ENCODE data around the gene CCP110. TPM values are rescaled to one million over a fixed set of nuclear protein-coding genes. Genes with fewer than 3 reads are reported as not detected.
A peak's percentile ranks its signal among the peaks of the same experiment; 100 is the strongest.

Gene CCP110
- total RNA-seq, 1 donor from 2014 or later, result 6.6 TPM

- Histone ChIP-seq H3K36me3 (ENCODE audit: control insufficient read depth, insufficient read depth, low read length) (no peaks in the 10 kb centered on the region), H3K4me3 (ENCODE audit: low read depth, low read length) (peak within 1 kb of the TSS; percentile 90), H3K27me3 (ENCODE audit: control insufficient read depth, insufficient read depth, low read length) (no peaks in the 10 kb centered on the region)
- DNase-seq (ENCODE audit: low read depth), result peak; percentile 57
- TF ChIP-seq CTCF (IDR thresholded peaks at IDR 0.05; ENCODE audit: insufficient read depth, low read length, poor library complexity, severe bottlenecking), result peak; percentile 42
These were observed 2.0 kb upstream of the CCP110 start, which contains the start of gene GDE1 for GRCh38 chr16:19521471-19522396. Gene GDE1, minus strand, starts transcription at chr16:19522098. Its CDS starts 134 bp downstream, at chr16:19521964.

GRCh38 chr16:19522397-19522732 is 1.4 kb upstream of the CCP110 start:
- H3K36me3 ChIP-seq (ENCODE audit: control insufficient read depth, insufficient read depth, low read length), result no peaks in the 10 kb centered on the region
- no peak overlapping the region for H3K4me3 ChIP-seq (ENCODE audit: low read depth, low read length)
- no peak for DNase-seq (ENCODE audit: low read depth)
- no peak for TF ChIP-seq CTCF (IDR thresholded peaks at IDR 0.05; ENCODE audit: insufficient read depth, low read length, poor library complexity, severe bottlenecking)
- no peaks in the 10 kb centered on the region for H3K27me3 ChIP-seq (ENCODE audit: control insufficient read depth, insufficient read depth, low read length)

- Histone ChIP-seq H3K27me3 (ENCODE audit: control insufficient read depth, insufficient read depth, low read length) (no peaks in the 10 kb centered on the region), H3K36me3 (ENCODE audit: control insufficient read depth, insufficient read depth, low read length) (no peaks in the 10 kb centered on the region), H3K4me3 (ENCODE audit: low read depth, low read length) (no peak overlapping the region)
- no peak for DNase-seq (ENCODE audit: low read depth)
- TF ChIP-seq CTCF (IDR thresholded peaks at IDR 0.05; ENCODE audit: insufficient read depth, low read length, poor library complexity, severe bottlenecking), result no peak
These were observed 982 bp upstream of the CCP110 start for GRCh38 chr16:19522760-19523159.

GRCh38 chr16:19523184-19523558 is 571 bp upstream of the CCP110 start:
- TF ChIP-seq CTCF (IDR thresholded peaks at IDR 0.05; ENCODE audit: insufficient read depth, low read length, poor library complexity, severe bottlenecking), result no peak
- H3K27me3 ChIP-seq (ENCODE audit: control insufficient read depth, insufficient read depth, low read length), result no peaks in the 10 kb centered on the region
- H3K36me3 ChIP-seq (ENCODE audit: control insufficient read depth, insufficient read depth, low read length), result no peaks in the 10 kb centered on the region

GRCh38 chr16:19524356-19524615 is 544 bp downstream of the CCP110 start:
- H3K27me3 ChIP-seq (ENCODE audit: control insufficient read depth, insufficient read depth, low read length), result no peaks in the 10 kb centered on the region
- no peaks in the 10 kb centered on the region for H3K36me3 ChIP-seq (ENCODE audit: control insufficient read depth, insufficient read depth, low read length)

More at GRCh38 chr16:19523184-19523558, 571 bp upstream of the CCP110 start:
- H3K4me3 ChIP-seq (ENCODE audit: low read depth, low read length), result no peak overlapping the region
- no peak for DNase-seq (ENCODE audit: low read depth)

More at GRCh38 chr16:19524356-19524615, 544 bp downstream of the CCP110 start:
- no peak for TF ChIP-seq CTCF (IDR thresholded peaks at IDR 0.05; ENCODE audit: insufficient read depth, low read length, poor library complexity, severe bottlenecking)
- DNase-seq (ENCODE audit: low read depth), result no peak
- H3K4me3 ChIP-seq (ENCODE audit: low read depth, low read length), result peak overlapping the region; percentile 99
